HS-5 (cell line): Measurements from ENCODE around the gene C12orf42.

Experiments
- DNase-seq: peaks from one replicate; pipeline ENCODE4 v3.0.0-alpha.2; 2012; ENCODE audit warnings: low read depth

Gene C12orf42

DNA sequence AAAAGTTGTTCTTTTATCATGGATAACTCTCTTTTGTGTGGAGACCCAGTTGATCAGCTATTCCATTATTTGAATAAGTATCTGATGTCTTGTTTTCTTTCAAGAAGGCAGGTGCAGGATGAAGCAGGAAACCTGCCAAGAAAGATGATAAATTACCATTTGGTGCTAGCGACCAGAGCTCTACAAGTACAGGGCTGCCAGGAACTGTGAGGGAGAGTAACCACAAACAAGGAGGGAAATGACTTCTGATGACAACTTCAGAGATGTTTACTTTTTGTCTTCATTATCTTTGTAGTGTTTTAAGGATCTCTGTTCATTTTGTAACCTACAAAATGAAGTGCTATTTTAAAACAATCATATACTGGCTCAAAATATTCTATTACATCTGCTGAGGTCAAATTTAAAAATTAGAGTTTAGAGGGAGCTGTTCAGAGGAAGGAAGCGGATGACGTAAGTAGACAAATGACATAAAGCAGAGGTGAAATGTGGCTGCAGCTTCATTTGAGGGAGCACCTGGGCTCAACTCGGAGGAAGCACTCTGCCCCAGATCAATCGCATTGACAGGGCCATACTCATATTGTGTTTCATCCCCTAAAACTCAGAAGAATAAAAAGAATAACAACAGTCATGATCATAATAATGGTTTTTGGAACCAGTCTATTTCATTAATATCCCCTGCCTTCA is 226.8 kb downstream of the C12orf42 start:
- no peak for DNase-seq

DNA sequence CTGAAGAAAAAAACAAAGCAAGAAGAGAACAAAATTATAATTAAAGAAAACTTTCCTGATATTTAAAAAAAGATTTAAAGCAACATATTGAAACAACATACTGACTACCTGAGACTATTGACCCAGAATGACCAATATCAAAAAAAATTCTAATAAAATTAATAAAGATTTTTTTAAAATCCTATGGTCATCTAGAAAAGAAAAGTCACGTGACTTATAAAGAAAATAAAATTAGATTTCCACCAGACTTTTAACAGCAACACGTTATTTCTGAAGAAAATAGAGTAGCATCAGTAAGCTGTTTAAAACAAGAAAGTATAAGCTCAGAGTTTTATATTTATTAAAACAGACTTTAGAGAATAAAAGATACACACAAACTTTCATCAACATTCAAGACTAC is 238.0 kb downstream of the C12orf42 start:
- no peak for DNase-seq
